Trophoblast cell (in vitro differentiated cells and primary cell): Measurements from ENCODE around the gene RFFL.

Source experiments
- DNase-seq, 2 donors: peaks; one replicate each; pipeline ENCODE4 v3.0.0-alpha.2; 2016
- H2AFZ ChIP-seq: 2 replicates; pipeline ENCODE4 v1.6.1; 2013; ENCODE audit warnings: low read length, moderate library complexity, mild to moderate bottlenecking; ENCODE audit not compliant: insufficient read depth, poor library complexity
- H2AK5ac ChIP-seq: 2 replicates; pipeline ENCODE4 v1.6.1; 2013; ENCODE audit warnings: mild to moderate bottlenecking, low read length
- H2BK120ac ChIP-seq: 2 replicates; pipeline ENCODE4 v1.6.1; 2013; ENCODE audit warnings: low read length, mild to moderate bottlenecking, moderate library complexity; ENCODE audit not compliant: insufficient read depth, poor library complexity
- H2BK12ac ChIP-seq: 2 replicates; pipeline ENCODE4 v1.6.1; 2013; ENCODE audit warnings: mild to moderate bottlenecking, low read length, moderate library complexity
- H2BK5ac ChIP-seq: 2 replicates; pipeline ENCODE4 v1.6.1; 2013; ENCODE audit warnings: low read length, low read depth, moderate library complexity, mild to moderate bottlenecking; ENCODE audit not compliant: poor library complexity
- H3K14ac ChIP-seq: 2 replicates; pipeline ENCODE4 v1.6.1; 2013; ENCODE audit warnings: mild to moderate bottlenecking, low read length
- H3K18ac ChIP-seq: 2 replicates; pipeline ENCODE4 v1.6.1; 2013; ENCODE audit warnings: mild to moderate bottlenecking, low read length
- H3K23ac ChIP-seq: 2 replicates; pipeline ENCODE4 v1.6.1; 2013; ENCODE audit warnings: low read length
- H3K27ac ChIP-seq: 2 replicates; pipeline ENCODE4 v1.5.1; 2013; ENCODE audit warnings: low read depth, mild to moderate bottlenecking, inconsistent platforms, low read length, moderate library complexity
- H3K27me3 ChIP-seq: 2 replicates; pipeline ENCODE4 v1.6.1; 2013; ENCODE audit warnings: inconsistent platforms, mild to moderate bottlenecking, low read length, moderate library complexity; ENCODE audit not compliant: insufficient read depth
- H3K36me3 ChIP-seq, 2 experiments: 1 replicate in 1 of 2; 2 replicates in 1 of 2; pipeline ENCODE4 v1.6.1; 2013; ENCODE audit warnings: low read length in 2 of 2, mild to moderate bottlenecking in 2 of 2, moderate library complexity in 1 of 2; ENCODE audit not compliant: insufficient read depth in 2 of 2, control insufficient read depth in 1 of 2
- H3K4ac ChIP-seq: 2 replicates; pipeline ENCODE4 v1.6.1; 2013; ENCODE audit warnings: low read depth, mild to moderate bottlenecking, low read length, moderate library complexity
- H3K4me1 ChIP-seq, 2 experiments: 1 replicate in 1 of 2; 2 replicates in 1 of 2; pipeline ENCODE4 v1.6.1; 2013; ENCODE audit warnings: low read length in 2 of 2, mild to moderate bottlenecking in 2 of 2, moderate library complexity in 1 of 2; ENCODE audit not compliant: insufficient read depth in 2 of 2, control insufficient read depth in 1 of 2
- H3K4me2 ChIP-seq: 2 replicates; pipeline ENCODE4 v1.6.1; 2013; ENCODE audit warnings: inconsistent platforms, mild to moderate bottlenecking, low read length, moderate library complexity
- H3K4me3 ChIP-seq: 2 replicates; pipeline ENCODE4 v1.5.1; 2013; ENCODE audit warnings: mild to moderate bottlenecking, low read depth, low read length, inconsistent platforms
- H3K79me1 ChIP-seq: one replicate; pipeline ENCODE4 v1.6.1; 2013; ENCODE audit warnings: low read length
- H3K79me2 ChIP-seq: 2 replicates; pipeline ENCODE4 v1.6.1; 2013; ENCODE audit warnings: low read length, mild to moderate bottlenecking; ENCODE audit not compliant: control insufficient read depth, insufficient read depth, poor library complexity
- H3K9ac ChIP-seq: 2 replicates; pipeline ENCODE4 v1.6.1; 2013; ENCODE audit warnings: mild to moderate bottlenecking, low read length
- H3K9me3 ChIP-seq: 2 replicates; pipeline ENCODE4 v1.6.1; 2013; ENCODE audit warnings: low read depth, mild to moderate bottlenecking, control low read depth, inconsistent platforms, low read length; ENCODE audit not compliant: insufficient read depth
- H4K12ac ChIP-seq: 2 replicates; pipeline ENCODE4 v1.6.1; 2013; ENCODE audit warnings: low read depth, mild to moderate bottlenecking, low read length, moderate library complexity
- H4K8ac ChIP-seq: 2 replicates; pipeline ENCODE4 v1.6.1; 2013; ENCODE audit warnings: low read depth, mild to moderate bottlenecking, low read length, moderate library complexity
- H4K91ac ChIP-seq: one replicate; pipeline ENCODE4 v1.6.1; 2013; ENCODE audit warnings: low read depth, mild to moderate bottlenecking, low read length, moderate library complexity
- WGBS: extraction: QIAGEN DNeasy Blood & Tissue Kit; methylation state at CpG from one replicate; pipeline ENCODE4 v1.1.7; 2013; ENCODE audit warnings: missing lambda C conversion rate; ENCODE audit not compliant: insufficient read length, insufficient coverage; ENCODE audit errors: extremely low coverage; 5-methylcytosine and 5-hydroxymethylcytosine counted together

RFFL gene

DNA sequence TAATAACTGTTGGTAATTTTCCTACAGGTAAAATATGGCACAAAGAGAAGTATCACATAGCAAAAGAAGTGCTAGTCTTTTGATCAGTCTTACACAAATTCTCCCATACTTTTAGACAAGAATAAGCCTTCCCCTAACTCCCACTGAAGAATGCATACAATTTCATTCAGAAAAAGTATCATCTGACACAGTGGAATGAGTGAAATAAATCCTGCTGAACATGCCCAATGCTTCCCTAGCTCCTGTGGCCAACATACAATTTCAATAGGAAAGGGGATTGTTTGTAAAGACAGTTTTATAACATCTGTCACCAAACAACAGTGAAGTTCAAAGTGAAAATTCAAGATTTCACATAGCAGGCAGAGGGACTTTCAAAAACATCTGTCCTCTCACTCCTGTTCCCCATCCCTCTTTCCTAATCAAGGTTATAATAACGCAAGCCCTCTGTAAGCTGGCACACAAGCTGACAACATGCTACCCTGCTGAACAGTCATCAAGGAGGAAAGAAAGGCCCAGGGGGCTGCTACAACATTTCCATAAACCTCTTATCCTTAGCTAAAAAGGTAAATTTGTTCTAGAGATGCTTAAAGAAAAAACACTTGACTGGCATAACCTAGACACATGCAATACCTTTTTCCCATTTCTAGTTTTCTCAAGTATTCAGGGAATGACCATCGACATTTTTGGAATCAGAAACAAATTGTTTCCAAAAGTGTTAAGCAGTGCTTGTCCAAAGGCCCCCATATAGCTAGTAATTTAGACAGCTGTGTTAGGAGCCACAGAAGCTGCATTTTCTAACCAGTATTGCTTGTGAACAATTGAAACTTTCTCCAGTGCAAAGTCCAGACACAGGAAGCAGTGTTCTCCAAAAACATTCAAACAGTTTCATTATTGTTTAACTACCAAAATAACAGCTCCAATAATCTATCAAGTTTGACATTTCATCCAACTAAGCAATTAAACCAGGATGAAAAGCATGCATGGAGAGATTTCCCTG is 11.5 kb upstream of the RFFL start:
- Histone ChIP-seq H3K4me3 (no peak overlapping the region), H3K23ac (no peak overlapping the region), H3K18ac (no peak overlapping the region), H2BK12ac (no peak overlapping the region), H2BK5ac (no peak overlapping the region), H4K12ac (no peak overlapping the region), H4K8ac (no peak overlapping the region), H3K27ac (no peak overlapping the region), H2AFZ (no peak overlapping the region), H3K27me3 (no peaks in the 10 kb centered on the region), H3K4me2 (no peak overlapping the region), H3K79me2 (no peaks in the 10 kb centered on the region), H3K14ac (no peak overlapping the region), H2AK5ac (no peak overlapping the region), H3K36me3 (no peaks in the 10 kb centered on the region), H4K91ac (no peak overlapping the region), H3K4me1 (no peaks in the 10 kb centered on the region), H2BK120ac (no peak overlapping the region), H3K9ac (no peak overlapping the region), H3K4ac (no peak overlapping the region), H3K79me1 (no peaks in the 10 kb centered on the region), H3K9me3 (no peaks in the 10 kb centered on the region)
- peak in 1 of 2 donors; percentile 61 for DNase-seq
- WGBS, result no CpG with 5 or more reads among the region's 2 CpGs

- no peak overlapping the region for H3K4me3 ChIP-seq
- no peak overlapping the region for H3K4me2 ChIP-seq
- WGBS, result no CpG with 5 or more reads among the region's 5 CpGs
- no peak overlapping the region for H2BK5ac ChIP-seq
- no peak overlapping the region for H4K12ac ChIP-seq
- no peaks in the 10 kb centered on the region for H3K36me3 ChIP-seq
- DNase-seq, result peak; percentile 79 to 95
- H3K27ac ChIP-seq, result no peak overlapping the region
- H3K18ac ChIP-seq, result no peak overlapping the region
- no peaks in the 10 kb centered on the region for H3K27me3 ChIP-seq
- no peaks in the 10 kb centered on the region for H3K79me1 ChIP-seq
- no peak overlapping the region for H4K8ac ChIP-seq
- H3K79me2 ChIP-seq, result no peaks in the 10 kb centered on the region
- no peak overlapping the region for H2AK5ac ChIP-seq
- no peak overlapping the region for H3K4ac ChIP-seq
- no peaks in the 10 kb centered on the region for H3K4me1 ChIP-seq
- H2AFZ ChIP-seq, result no peak overlapping the region
- H2BK120ac ChIP-seq, result no peak overlapping the region
- no peak overlapping the region for H4K91ac ChIP-seq
- no peak overlapping the region for H3K9ac ChIP-seq
- no peak overlapping the region for H3K14ac ChIP-seq
- H3K9me3 ChIP-seq, result no peaks in the 10 kb centered on the region
- no peak overlapping the region for H2BK12ac ChIP-seq
- H3K23ac ChIP-seq, result no peak overlapping the region
Observed at GRCh38 chr17:35073991-35074627, 10.6 kb upstream of the RFFL start.

DNA sequence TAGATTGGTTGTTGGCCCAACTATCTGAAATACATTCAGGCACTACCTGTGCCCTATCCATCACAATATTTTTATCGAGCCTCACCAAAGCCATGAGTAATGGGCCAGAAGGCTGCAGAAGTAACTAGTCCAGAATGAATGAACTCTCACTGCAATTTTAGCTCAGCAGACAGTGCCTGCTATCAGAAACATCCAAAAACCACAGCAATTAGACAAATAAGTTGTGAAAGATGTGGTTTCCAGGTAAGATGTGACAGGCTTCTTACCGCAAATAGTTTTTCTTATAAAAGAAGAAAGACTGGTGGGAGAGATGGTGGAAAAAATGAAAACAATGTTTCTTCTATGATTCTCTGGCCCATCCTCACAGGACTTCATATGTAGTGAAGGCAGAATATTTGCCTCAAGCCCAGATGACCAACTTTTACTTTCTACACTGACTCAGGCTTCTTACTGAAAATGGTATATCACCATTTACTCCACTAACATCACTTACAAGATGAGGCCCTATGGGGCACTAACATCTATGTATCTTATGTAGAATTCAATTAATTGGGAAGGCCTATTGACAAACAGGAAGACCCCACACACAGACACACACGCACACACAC is 9.8 kb upstream of the RFFL start:
- Histone ChIP-seq H3K4ac (no peak overlapping the region), H2BK12ac (no peak overlapping the region), H4K91ac (no peak overlapping the region), H3K23ac (no peak overlapping the region), H2BK5ac (no peak overlapping the region), H2AK5ac (no peak overlapping the region), H3K14ac (no peak overlapping the region), H3K4me3 (no peak overlapping the region), H2AFZ (no peak overlapping the region), H3K36me3 (no peaks in the 10 kb centered on the region), H3K4me1 (no peaks in the 10 kb centered on the region), H3K9me3 (no peaks in the 10 kb centered on the region), H3K27me3 (no peaks in the 10 kb centered on the region), H3K27ac (no peak overlapping the region), H3K79me1 (no peaks in the 10 kb centered on the region), H2BK120ac (no peak overlapping the region), H3K9ac (no peak overlapping the region), H4K8ac (no peak overlapping the region), H3K79me2 (no peaks in the 10 kb centered on the region), H4K12ac (no peak overlapping the region), H3K18ac (no peak overlapping the region), H3K4me2 (no peak overlapping the region)
- DNase-seq, result peak; percentile 83 to 94
- no CpG with 5 or more reads among the region's 3 CpGs for WGBS

DNA sequence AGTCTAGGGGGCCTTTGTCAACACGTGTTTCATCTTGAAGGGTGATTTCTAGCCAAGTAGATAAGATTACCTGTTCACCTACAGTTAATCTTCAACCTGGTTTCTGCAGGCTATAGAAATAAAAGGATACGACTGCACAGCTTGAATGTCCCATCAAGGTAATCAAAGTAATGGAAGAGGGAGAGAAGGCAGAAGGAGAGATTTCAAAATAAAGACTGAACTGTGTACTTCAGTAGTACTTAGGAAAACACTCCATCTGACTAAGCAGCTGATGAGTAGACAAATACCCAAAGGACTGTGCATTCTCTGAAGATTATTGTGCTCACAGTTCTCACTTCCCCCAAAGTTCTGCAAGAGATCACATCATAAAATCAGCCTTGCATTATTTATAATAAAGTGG is 5.8 kb upstream of the RFFL start:
- Histone ChIP-seq H2BK120ac (no peak overlapping the region), H3K9me3 (no peaks in the 10 kb centered on the region), H2BK12ac (no peak overlapping the region), H2BK5ac (no peak overlapping the region), H4K12ac (no peak overlapping the region), H3K4me3 (no peak overlapping the region), H3K9ac (no peak overlapping the region), H3K23ac (no peak overlapping the region), H3K14ac (no peak overlapping the region), H4K91ac (no peak overlapping the region), H2AFZ (no peak overlapping the region), H3K79me2 (no peaks in the 10 kb centered on the region), H3K4ac (no peak overlapping the region), H4K8ac (no peak overlapping the region), H3K27ac (no peak overlapping the region), H2AK5ac (no peak overlapping the region), H3K36me3 (no peaks in the 10 kb centered on the region), H3K79me1 (no peaks in the 10 kb centered on the region), H3K27me3 (no peaks in the 10 kb centered on the region), H3K18ac (no peak overlapping the region), H3K4me1 (no peaks in the 10 kb centered on the region), H3K4me2 (no peak overlapping the region)
- DNase-seq, result no peak
- WGBS, result no CpG with 5 or more reads among the region's 2 CpGs
